HG03442 (cell line): Measurements from ENCODE around the gene NLRP6.
A peak's percentile ranks its signal among the peaks of the same experiment; 100 is the strongest.

ENCODE experiments used
- ATAC-seq: cut with Tn5 transposase; IDR thresholded peaks from one replicate; pipeline ENCODE4 v1.9.1; 2021; ENCODE audit warnings: mild to moderate bottlenecking, moderate library complexity; ENCODE audit not compliant: unreplicated experiment

The NLRP6 gene

GRCh38 chr11:255816-256215 lies 22.4 kb upstream of the NLRP6 start:
- ATAC-seq = no peak

- ATAC-seq = no peak
Observed at GRCh38 chr11:256952-257737, 21.1 kb upstream of the NLRP6 start.

- no peak for ATAC-seq
Observed at GRCh38 chr11:257766-258493, 20.3 kb upstream of the NLRP6 start.

GRCh38 chr11:259413-259812 lies 18.8 kb upstream of the NLRP6 start:
- ATAC-seq = no peak

GRCh38 chr11:261624-262023 lies 16.6 kb upstream of the NLRP6 start:
- no peak for ATAC-seq

GRCh38 chr11:266676-267439 lies 11.3 kb upstream of the NLRP6 start:
- no peak for ATAC-seq

- no peak for ATAC-seq
Observed at GRCh38 chr11:267491-267994, 10.7 kb upstream of the NLRP6 start.

- ATAC-seq = peak; percentile 40
Observed at GRCh38 chr11:268716-269145, 9.5 kb upstream of the NLRP6 start.

GRCh38 chr11:269146-269890 lies 8.9 kb upstream of the NLRP6 start:
- ATAC-seq = peak; percentile 67

- ATAC-seq = no peak
Observed at GRCh38 chr11:270451-271318, 7.5 kb upstream of the NLRP6 start.

GRCh38 chr11:271319-271715 lies 6.9 kb upstream of the NLRP6 start:
- ATAC-seq = no peak

GRCh38 chr11:272195-272930 lies 5.8 kb upstream of the NLRP6 start:
- no peak for ATAC-seq

GRCh38 chr11:272931-273198 lies 5.3 kb upstream of the NLRP6 start:
- ATAC-seq = no peak

GRCh38 chr11:276219-276618 lies 2.0 kb upstream of the NLRP6 start:
- ATAC-seq = no peak

- no peak for ATAC-seq
Observed at GRCh38 chr11:279040-279965, 1.1 kb downstream of the NLRP6 start.

- no peak for ATAC-seq
Observed at GRCh38 chr11:279966-280705, 1.9 kb downstream of the NLRP6 start.

- no peak for ATAC-seq
Observed at GRCh38 chr11:280706-281485, 2.7 kb downstream of the NLRP6 start.
